ENCODE data around the gene GARNL3.

- no peak for TF ChIP-seq POLR2AphosphoS5 (IDR thresholded peaks at IDR 0.05)
- TF ChIP-seq, protein P1, sequence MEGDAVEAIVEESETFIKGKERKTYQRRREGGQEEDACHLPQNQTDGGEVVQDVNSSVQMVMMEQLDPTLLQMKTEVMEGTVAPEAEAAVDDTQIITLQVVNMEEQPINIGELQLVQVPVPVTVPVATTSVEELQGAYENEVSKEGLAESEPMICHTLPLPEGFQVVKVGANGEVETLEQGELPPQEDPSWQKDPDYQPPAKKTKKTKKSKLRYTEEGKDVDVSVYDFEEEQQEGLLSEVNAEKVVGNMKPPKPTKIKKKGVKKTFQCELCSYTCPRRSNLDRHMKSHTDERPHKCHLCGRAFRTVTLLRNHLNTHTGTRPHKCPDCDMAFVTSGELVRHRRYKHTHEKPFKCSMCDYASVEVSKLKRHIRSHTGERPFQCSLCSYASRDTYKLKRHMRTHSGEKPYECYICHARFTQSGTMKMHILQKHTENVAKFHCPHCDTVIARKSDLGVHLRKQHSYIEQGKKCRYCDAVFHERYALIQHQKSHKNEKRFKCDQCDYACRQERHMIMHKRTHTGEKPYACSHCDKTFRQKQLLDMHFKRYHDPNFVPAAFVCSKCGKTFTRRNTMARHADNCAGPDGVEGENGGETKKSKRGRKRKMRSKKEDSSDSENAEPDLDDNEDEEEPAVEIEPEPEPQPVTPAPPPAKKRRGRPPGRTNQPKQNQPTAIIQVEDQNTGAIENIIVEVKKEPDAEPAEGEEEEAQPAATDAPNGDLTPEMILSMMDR (IDR thresholded peaks at IDR 0.05; ENCODE audit: poor library complexity, severe bottlenecking) = no peak
Observed at GRCh38 chr9:127223810-127224177, 40.8 kb upstream of the GARNL3 start.

All from neural cell (in vitro differentiated cells).